ENCODE results near the gene KCNQ2. TPM values are rescaled to one million over a fixed set of nuclear protein-coding genes. Genes with fewer than 3 reads are reported as not detected.

Gene KCNQ2
- total RNA-seq, 1 experiment from 2014 or later = 86.5 TPM

DNA sequence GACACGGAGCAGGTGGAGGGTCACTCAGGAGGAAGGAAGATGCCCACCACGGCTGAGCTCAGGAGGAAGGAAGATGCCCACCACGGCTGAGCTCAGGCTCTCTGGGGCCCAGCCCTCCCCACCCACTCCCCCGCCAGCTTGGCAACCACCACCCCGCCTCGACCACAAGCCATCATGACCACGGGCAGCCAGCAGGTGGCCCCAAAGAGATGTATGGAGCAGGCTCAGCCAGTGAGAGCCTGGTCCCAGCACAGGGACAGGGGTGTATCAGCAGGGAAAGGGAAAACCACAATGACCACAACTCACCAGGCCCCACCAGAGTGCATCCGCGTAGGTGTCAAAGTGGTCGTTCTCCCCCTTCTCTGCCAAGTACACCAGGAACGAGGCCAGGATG lies 30.4 kb downstream of the KCNQ2 start:
- Histone ChIP-seq H3K9me2 (ENCODE audit: insufficient read depth) (no peaks in the 10 kb centered on the region), H4K20me1 (ENCODE audit: insufficient read depth) (no peaks in the 10 kb centered on the region), H3K4me3 (replicated peaks in 1 of 2; ENCODE audit: low read depth in 1 of 2, low read length in 2 of 2) (no peak overlapping the region), H3K79me2 (ENCODE audit: insufficient read depth, low read length) (peaks cover 15% of the 10 kb centered on the region; the same call in 1 of the 2 replicates), H3K4me1 (ENCODE audit: control insufficient read depth in 1 of 2, insufficient read depth in 2 of 2, low read length in 2 of 2) (no peaks in the 10 kb centered on the region), H3K27ac (ENCODE audit: low read depth, low read length) (no peak overlapping the region), H3K27me3 (ENCODE audit: insufficient read depth, low read length) (no peaks in the 10 kb centered on the region), H3K9me3 (ENCODE audit: control insufficient read depth in 1 of 2, insufficient read depth in 1 of 2, low read depth in 1 of 2, low read length in 2 of 2) (no peaks in the 10 kb centered on the region; a peak in 1 of 4 replicates), H2AFZ (ENCODE audit: low read depth, low read length, poor library complexity, severe bottlenecking) (no peak overlapping the region), H3K36me3 (ENCODE audit: control insufficient read depth in 1 of 2, insufficient read depth in 2 of 2, low read length in 2 of 2) (no peaks in the 10 kb centered on the region; a peak in 1 of 4 replicates), H3K9ac (ENCODE audit: low read length) (no peak overlapping the region), H3K4me2 (ENCODE audit: low read length) (no peak overlapping the region)
- no TSS peak for BruUV-seq (replicated peaks)
- DNase-seq (ENCODE audit: low read depth, low spot score) (peak; percentile 22), ATAC-seq (peak; percentile 91)
- ChIA-PET POLR2A (interaction anchor here (0.7 kb wide), 1 partner anchor 132 kb away, joined by 3 read pairs; the partner anchor contains the start of gene HELZ2), CTCF (interaction anchor here (0.9 kb wide), 1 partner anchor 10 kb away, joined by 3 read pairs; no protein-coding TSS in a partner anchor), RAD21 (ENCODE audit: low non-redundant PET in 1 of 2, low total read pairs in 2 of 2, uncharacterized antibody in 2 of 2, unreplicated experiment in 2 of 2) (no interaction called here)
- intact Hi-C loops (cut with micrococcal nuclease) = no loop called here
- TF ChIP-seq ZNF274 (IDR thresholded peaks at IDR 0.05; ENCODE audit: low read depth, low read length) (no peak), POLR2A (IDR thresholded peaks at IDR 0.05; ENCODE audit: borderline replicate concordance, extremely low read depth, insufficient read depth, insufficient read length) (no peak), POLR2AphosphoS5 (IDR thresholded peaks at IDR 0.05; ENCODE audit: low read depth, low read length) (no peak), RAD21 (IDR thresholded peaks at IDR 0.05; ENCODE audit: low read depth) (peak; percentile 67), FOSL1 (IDR thresholded peaks at IDR 0.05; ENCODE audit: low read depth) (no peak)
- TF ChIP-seq, protein P1, sequence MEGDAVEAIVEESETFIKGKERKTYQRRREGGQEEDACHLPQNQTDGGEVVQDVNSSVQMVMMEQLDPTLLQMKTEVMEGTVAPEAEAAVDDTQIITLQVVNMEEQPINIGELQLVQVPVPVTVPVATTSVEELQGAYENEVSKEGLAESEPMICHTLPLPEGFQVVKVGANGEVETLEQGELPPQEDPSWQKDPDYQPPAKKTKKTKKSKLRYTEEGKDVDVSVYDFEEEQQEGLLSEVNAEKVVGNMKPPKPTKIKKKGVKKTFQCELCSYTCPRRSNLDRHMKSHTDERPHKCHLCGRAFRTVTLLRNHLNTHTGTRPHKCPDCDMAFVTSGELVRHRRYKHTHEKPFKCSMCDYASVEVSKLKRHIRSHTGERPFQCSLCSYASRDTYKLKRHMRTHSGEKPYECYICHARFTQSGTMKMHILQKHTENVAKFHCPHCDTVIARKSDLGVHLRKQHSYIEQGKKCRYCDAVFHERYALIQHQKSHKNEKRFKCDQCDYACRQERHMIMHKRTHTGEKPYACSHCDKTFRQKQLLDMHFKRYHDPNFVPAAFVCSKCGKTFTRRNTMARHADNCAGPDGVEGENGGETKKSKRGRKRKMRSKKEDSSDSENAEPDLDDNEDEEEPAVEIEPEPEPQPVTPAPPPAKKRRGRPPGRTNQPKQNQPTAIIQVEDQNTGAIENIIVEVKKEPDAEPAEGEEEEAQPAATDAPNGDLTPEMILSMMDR (IDR thresholded peaks at IDR 0.05 in 2 of 3, conservative IDR thresholded peaks at IDR 0.05 in 1 of 3; ENCODE audit: borderline replicate concordance in 1 of 3, insufficient read depth in 1 of 3, low read depth in 2 of 3, low read length in 2 of 3) = peak in 2 of 3 experiments; percentile 54 to 58; a peak in 5 of 6 replicates

All from HCT116 (cell line).